HEK293 (cell line): ENCODE data around the gene CHCHD6.

Experiments
- CTCF ChIA-PET: fragments of 350-600 bp; formaldehyde crosslinking; extraction: SDS; loops from one replicate; lab custom pipeline; 2021; ENCODE audit warnings: antibody characterized with exemption; lab: Yijun Ruan, JAX
- POLR2A ChIA-PET: fragments of 300-600 bp; formaldehyde crosslinking; extraction: SDS; loops from one replicate; lab custom pipeline; 2020; ENCODE audit warnings: antibody characterized with exemption, inconsistent platforms; lab: Yijun Ruan, JAX
- H3K27ac ChIP-seq: fragments of 200-500 bp; sonication (Bioruptor generic); 2 replicates; pipeline ENCODE4 v1.5.1; 2014; ENCODE audit warnings: low read depth, low read length, control low read depth, inconsistent platforms; ENCODE audit errors: extremely low read depth
- H3K36me3 ChIP-seq, 2 experiments: fragments of 200-500 bp in 1 of 2; sonication (Bioruptor generic) in 1 of 2; 1 replicate in 1 of 2; 2 replicates in 1 of 2; pipeline ENCODE4 v1.5.1; 2014 to 2017; ENCODE audit warnings: inconsistent platforms in 2 of 2, low read length in 2 of 2; ENCODE audit not compliant: control insufficient read depth in 2 of 2, insufficient read depth in 1 of 2
- H3K4me1 ChIP-seq: fragments of 200-500 bp; sonication (Bioruptor generic); 2 replicates; pipeline ENCODE4 v1.5.1; 2014; ENCODE audit warnings: mild to moderate bottlenecking, low read length, inconsistent platforms; ENCODE audit not compliant: control insufficient read depth, insufficient read depth
- H3K4me3 ChIP-seq: 2 replicates; pipeline ENCODE4 v1.5.1; 2011; ENCODE audit warnings: low read depth, mild to moderate bottlenecking, control low read depth, low read length, moderate library complexity
- H3K9me3 ChIP-seq: fragments of 200-500 bp; sonication (Bioruptor generic); 2 replicates; pipeline ENCODE4 v1.5.1; 2014; ENCODE audit warnings: low read depth, low read length, inconsistent platforms; ENCODE audit not compliant: control insufficient read depth, insufficient read depth
- EGR2 ChIP-seq: fragments of 450-650 bp; formaldehyde crosslinking; IDR thresholded peaks from 2 replicates; pipeline ENCODE4 v1.5.1; 2016; ENCODE audit warnings: low read depth, missing biosample characterization, missing genetic modification characterization
- HOXC10 ChIP-seq: sonication (generic); formaldehyde crosslinking; IDR thresholded peaks from 2 replicates; pipeline ENCODE4 v1.8.1; 2023; ENCODE audit warnings: mild to moderate bottlenecking, missing genetic modification reagents
- SCRT2 ChIP-seq: fragments of 450-650 bp; formaldehyde crosslinking; IDR thresholded peaks from 2 replicates; pipeline ENCODE4 v1.5.1; 2016; ENCODE audit warnings: missing biosample characterization, missing genetic modification characterization
- SP7 ChIP-seq: fragments of 450-650 bp; formaldehyde crosslinking; IDR thresholded peaks from 2 replicates; pipeline ENCODE4 v1.5.1; 2016; ENCODE audit warnings: missing biosample characterization, missing genetic modification characterization
- YY1 ChIP-seq: fragments of 450-650 bp; formaldehyde crosslinking; IDR thresholded peaks from 2 replicates; pipeline ENCODE4 v1.5.1; 2018; ENCODE audit warnings: missing biosample characterization, missing genetic modification characterization
- ZBTB48 ChIP-seq: fragments of 450-650 bp; formaldehyde crosslinking; IDR thresholded peaks from 2 replicates; pipeline ENCODE4 v1.5.1; 2016; ENCODE audit warnings: missing biosample characterization, missing genetic modification characterization
- ZFHX2 ChIP-seq: fragments of 450-650 bp; formaldehyde crosslinking; conservative IDR thresholded peaks from 2 replicates; pipeline ENCODE4 v1.5.1; 2016; ENCODE audit warnings: missing biosample characterization, missing genetic modification characterization
- ZNF114 ChIP-seq: fragments of 450-650 bp; formaldehyde crosslinking; IDR thresholded peaks from 2 replicates; pipeline ENCODE4 v1.5.0; 2017; ENCODE audit warnings: missing biosample characterization, missing genetic modification characterization
- ZNF138 ChIP-seq: fragments of 450-650 bp; formaldehyde crosslinking; IDR thresholded peaks from 2 replicates; pipeline ENCODE4 v1.5.1; 2016; ENCODE audit warnings: missing biosample characterization, missing genetic modification characterization, borderline replicate concordance
- ZNF211 ChIP-seq: fragments of 450-650 bp; formaldehyde crosslinking; IDR thresholded peaks from 2 replicates; pipeline ENCODE4 v1.5.1; 2016; ENCODE audit warnings: low read depth, missing biosample characterization, missing genetic modification characterization
- ZNF223 ChIP-seq: fragments of 450-650 bp; formaldehyde crosslinking; IDR thresholded peaks from 2 replicates; pipeline ENCODE4 v1.5.1; 2016; ENCODE audit warnings: missing biosample characterization, missing genetic modification characterization
- ZNF23 ChIP-seq: fragments of 450-650 bp; formaldehyde crosslinking; IDR thresholded peaks from 2 replicates; pipeline ENCODE4 v1.5.1; 2016; ENCODE audit warnings: missing biosample characterization, missing genetic modification characterization, borderline replicate concordance
- ZNF561 ChIP-seq: fragments of 450-650 bp; IDR thresholded peaks from 2 replicates; pipeline ENCODE4 v1.5.1; 2018; ENCODE audit warnings: missing biosample characterization, missing genetic modification characterization, borderline replicate concordance
- ZNF623 ChIP-seq: fragments of 450-650 bp; formaldehyde crosslinking; IDR thresholded peaks from 2 replicates; pipeline ENCODE4 v1.5.1; 2016; ENCODE audit warnings: missing biosample characterization, missing genetic modification characterization
- ZNF777 ChIP-seq: fragments of 450-650 bp; formaldehyde crosslinking; IDR thresholded peaks from 2 replicates; pipeline ENCODE4 v1.5.1; 2017; ENCODE audit warnings: missing biosample characterization, missing genetic modification characterization, borderline replicate concordance
- TF ChIP-seq, protein P1 (sequence below): fragments of 450-650 bp; IDR thresholded peaks from 2 replicates; pipeline ENCODE4 v1.5.1; 2018; ENCODE audit warnings: missing biosample characterization, mild to moderate bottlenecking, missing genetic modification characterization
- TF ChIP-seq, protein P2 (sequence below): fragments of 450-650 bp; formaldehyde crosslinking; IDR thresholded peaks from 2 replicates; pipeline ENCODE4 v1.5.1; 2016; ENCODE audit warnings: missing biosample characterization, missing genetic modification characterization

The CHCHD6 gene

DNA sequence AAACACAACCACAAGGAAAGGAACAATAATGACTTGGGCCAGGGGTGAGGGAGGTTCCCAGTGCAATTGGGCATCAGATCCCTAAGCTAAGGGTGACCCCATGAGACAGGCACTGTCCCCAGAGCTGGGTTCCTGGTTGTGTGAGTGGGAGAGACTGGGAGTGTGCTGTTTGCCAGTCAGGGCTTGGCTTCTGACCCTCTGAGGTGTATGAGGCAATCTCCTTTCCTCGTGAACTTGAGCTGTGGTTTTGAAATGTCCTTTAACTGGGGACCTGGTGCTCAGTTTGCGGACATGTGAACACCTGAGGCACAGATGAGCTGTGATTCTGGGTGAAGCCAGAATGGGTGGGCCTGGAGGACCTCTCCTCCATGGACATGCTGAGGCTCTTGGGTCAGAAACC is 220.4 kb downstream of the CHCHD6 start:
- no peak for TF ChIP-seq YY1 (tag by site-specific recombination)
- no peak for TF ChIP-seq ZNF138 (tag by site-specific recombination)
- TF ChIP-seq ZNF211 (tag by site-specific recombination), result no peak
- POLR2A ChIA-PET, result no interaction called here
- CTCF ChIA-PET, result interaction anchor here (0.6 kb wide), 1 partner anchor 33 kb away, joined by 3 read pairs; no protein-coding TSS in a partner anchor
- Histone ChIP-seq H3K27ac (no peak overlapping the region), H3K4me3 (no peak overlapping the region), H3K36me3 (no peaks in the 10 kb centered on the region), H3K4me1 (no peaks in the 10 kb centered on the region), H3K9me3 (no peaks in the 10 kb centered on the region)

DNA sequence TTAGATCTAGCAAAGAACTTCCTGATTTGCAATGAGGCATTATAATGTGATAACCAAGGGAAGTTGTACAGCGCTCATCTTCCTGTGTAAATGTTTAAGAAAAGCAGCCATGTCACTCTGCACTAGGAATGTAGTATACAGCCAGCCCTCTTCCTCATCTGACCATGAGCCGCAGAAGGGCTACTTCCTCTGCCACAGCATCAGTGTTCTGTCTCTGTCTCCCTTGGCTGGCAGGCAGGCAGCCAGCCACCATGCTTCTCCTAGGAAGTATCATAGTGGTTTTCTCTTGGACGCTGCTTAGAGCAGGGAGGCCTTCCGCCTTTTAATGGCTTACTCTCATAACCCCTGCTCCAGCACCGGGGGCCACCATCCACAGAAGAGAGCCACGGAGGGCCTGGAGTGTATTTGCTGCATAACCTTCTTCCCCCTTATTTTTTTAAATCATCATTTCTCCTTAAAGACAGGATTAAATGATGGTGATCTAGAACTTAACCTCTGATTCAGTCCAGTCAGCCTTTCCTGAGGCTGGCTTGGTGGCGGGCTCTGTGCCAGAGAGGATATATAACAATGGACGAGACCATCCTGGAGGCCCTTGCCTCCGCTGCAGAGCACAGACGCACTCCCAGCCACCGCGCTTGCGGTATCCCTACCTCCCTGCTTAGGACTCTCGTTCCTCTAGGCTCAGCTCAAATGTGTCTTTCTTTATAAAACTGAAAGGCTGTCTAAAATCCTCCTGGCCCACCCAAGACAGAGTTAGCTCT is 221.6 kb downstream of the CHCHD6 start:
- Histone ChIP-seq H3K9me3 (no peaks in the 10 kb centered on the region), H3K36me3 (no peaks in the 10 kb centered on the region), H3K27ac (no peak overlapping the region), H3K4me3 (no peak overlapping the region), H3K4me1 (no peaks in the 10 kb centered on the region)
- ChIA-PET CTCF (no interaction called here), POLR2A (no interaction called here)
- no peak for TF ChIP-seq SP7 (tag by site-specific recombination)

DNA sequence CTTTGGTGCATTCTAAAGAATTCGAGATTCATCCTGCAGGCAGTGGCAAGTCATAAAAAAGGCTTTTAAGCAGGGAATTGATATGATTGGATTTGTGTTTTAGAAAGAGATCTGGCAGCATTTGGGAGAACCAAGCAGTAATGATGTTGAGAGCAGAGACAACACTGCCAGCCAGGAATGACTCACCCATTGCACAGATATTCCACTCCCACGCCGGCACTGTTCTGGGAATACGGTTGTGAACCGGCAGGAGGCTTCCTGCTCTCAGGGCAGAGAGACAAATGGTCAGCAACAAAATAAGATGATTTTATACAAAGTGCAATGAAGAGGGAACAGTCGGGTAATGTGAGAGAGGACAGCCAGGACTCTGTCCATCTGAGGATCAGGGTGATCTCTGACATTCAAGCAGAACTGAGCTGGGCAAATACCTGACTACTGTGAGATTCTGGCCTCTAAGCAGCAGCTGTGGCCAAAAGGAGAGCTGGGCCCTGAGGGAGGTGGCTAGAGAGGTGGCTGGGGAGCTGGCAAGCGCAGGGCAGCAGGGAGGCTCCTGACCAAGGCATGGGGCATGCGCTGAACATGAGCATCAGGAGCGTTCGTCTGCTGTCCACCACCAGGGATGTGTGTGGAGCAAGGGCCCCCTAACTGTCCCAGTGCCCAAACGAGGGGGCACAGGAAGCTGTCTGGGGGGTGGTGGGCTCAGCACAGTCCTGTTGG is 222.8 kb downstream of the CHCHD6 start:
- CTCF ChIA-PET, result interaction anchor here (0.9 kb wide), 1 partner anchor 48 kb away, joined by 3 read pairs; no protein-coding TSS in a partner anchor
- H3K4me3 ChIP-seq, result no peak overlapping the region
- POLR2A ChIA-PET, result no interaction called here
- TF ChIP-seq ZNF561 (tag by site-specific recombination) (no peak), ZNF223 (tag by site-specific recombination) (no peak), ZNF23 (tag by site-specific recombination) (no peak), ZNF777 (tag by site-specific recombination) (no peak), EGR2 (0 out of 2 replicates have a peak, but pooled peaks have one; percentile 10), ZFHX2 (tag by site-specific recombination) (peak; percentile 42), SCRT2 (tag by site-specific recombination) (no peak), ZNF114 (tag by site-specific recombination) (no peak), ZBTB48 (tag by site-specific recombination) (no peak), HOXC10 (CRISPR knock-in tag) (no peak), ZNF623 (tag by site-specific recombination) (no peak)
- TF ChIP-seq, protein P1, sequence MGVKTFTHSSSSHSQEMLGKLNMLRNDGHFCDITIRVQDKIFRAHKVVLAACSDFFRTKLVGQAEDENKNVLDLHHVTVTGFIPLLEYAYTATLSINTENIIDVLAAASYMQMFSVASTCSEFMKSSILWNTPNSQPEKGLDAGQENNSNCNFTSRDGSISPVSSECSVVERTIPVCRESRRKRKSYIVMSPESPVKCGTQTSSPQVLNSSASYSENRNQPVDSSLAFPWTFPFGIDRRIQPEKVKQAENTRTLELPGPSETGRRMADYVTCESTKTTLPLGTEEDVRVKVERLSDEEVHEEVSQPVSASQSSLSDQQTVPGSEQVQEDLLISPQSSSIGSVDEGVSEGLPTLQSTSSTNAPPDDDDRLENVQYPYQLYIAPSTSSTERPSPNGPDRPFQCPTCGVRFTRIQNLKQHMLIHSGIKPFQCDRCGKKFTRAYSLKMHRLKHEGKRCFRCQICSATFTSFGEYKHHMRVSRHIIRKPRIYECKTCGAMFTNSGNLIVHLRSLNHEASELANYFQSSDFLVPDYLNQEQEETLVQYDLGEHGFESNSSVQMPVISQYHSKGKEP, result no peak
- TF ChIP-seq, protein P2, sequence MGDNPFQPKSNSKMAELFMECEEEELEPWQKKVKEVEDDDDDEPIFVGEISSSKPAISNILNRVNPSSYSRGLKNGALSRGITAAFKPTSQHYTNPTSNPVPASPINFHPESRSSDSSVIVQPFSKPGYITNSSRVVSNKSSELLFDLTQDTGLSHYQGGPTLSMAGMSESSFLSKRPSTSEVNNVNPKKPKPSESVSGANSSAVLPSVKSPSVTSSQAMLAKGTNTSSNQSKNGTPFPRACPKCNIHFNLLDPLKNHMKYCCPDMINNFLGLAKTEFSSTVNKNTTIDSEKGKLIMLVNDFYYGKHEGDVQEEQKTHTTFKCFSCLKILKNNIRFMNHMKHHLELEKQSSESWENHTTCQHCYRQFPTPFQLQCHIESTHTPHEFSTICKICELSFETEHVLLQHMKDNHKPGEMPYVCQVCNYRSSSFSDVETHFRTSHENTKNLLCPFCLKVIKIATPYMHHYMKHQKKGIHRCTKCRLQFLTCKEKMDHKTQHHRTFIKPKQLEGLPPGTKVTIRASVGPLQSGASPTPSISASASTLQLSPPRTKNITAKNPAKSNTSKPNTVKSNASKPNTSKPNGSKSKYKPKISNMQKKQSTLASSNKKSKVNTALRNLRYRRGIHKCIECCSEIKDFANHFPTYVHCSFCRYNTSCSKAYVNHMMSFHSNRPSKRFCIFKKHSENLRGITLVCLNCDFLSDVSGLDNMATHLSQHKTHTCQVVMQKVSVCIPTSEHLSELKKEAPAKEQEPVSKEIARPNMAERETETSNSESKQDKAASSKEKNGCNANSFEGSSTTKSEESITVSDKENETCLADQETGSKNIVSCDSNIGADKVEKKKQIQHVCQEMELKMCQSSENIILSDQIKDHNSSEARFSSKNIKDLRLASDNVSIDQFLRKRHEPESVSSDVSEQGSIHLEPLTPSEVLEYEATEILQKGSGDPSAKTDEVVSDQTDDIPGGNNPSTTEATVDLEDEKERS (tag by site-specific recombination), result no peak
- H3K9me3 ChIP-seq, result no peaks in the 10 kb centered on the region
- H3K27ac ChIP-seq, result no peak overlapping the region
- no peaks in the 10 kb centered on the region for H3K4me1 ChIP-seq
- no peaks in the 10 kb centered on the region for H3K36me3 ChIP-seq
